ENCODE measurements around the gene SFXN3.

The SFXN3 gene

GRCh38 chr10:101036726-101037125, 5.7 kb downstream of the SFXN3 start:
- no peak for DNase-seq

DNA sequence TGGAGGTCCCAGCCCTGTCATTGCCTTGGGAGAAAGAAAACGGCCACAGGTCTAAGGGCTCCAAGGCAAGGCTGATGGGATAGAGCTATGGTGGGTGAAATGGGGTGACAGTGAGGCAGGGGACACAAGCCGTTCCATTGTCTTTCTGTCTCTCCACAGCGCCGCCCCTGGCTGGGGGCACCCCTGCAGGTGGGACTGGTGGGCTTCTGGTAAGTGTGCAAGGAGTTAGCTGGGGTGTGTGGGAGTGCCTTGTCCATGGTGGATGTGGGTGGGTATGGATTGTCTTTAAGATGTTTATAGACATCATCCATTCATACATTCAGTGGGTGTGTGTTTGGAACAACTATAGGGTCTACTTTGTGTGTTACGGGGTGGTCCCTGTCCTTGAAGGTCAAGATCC, 7.5 kb downstream of the SFXN3 start:
- DNase-seq: no peak

DNA sequence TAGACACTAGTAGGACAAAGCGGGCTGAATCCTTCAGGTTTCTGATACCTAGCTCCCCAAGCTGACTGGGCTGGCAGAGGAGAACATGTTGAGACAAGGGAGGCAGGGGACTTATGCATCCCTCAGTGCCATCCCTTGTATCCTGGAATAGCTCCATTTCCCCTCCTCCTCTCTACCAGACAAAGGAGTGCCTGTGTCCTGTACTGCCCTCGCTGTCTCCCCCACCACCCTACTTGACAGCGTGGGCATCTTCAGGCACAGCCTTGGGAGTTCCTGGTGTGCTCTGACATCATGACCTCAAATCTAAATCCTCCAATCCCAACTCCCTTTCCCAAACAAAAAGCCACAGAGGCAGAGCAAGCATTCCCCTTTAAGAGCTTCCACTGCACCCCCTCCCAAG, 9.0 kb downstream of the SFXN3 start:
- DNase-seq: no peak

DNA sequence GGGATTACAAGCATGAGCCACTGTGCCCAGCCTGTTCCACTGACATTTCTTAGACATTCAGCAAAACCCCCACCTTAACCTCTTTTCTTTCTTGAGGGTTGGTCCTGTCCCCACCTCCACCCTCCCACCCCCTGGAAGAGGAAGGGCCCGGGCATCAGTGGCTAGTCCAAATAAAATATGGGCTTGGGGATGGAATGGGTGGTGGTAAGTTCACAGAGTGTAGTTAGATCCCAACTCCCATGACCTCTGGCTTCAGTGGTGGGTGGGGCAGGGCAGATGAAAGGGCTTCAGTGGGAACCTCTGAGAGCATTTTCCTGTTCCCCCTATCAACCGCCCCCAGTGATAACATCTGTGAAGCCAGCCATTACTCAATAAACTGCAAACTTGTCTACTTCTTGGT, 9.8 kb downstream of the SFXN3 start:
- no peak for DNase-seq

GRCh38 chr10:101041252-101041761, 10.3 kb downstream of the SFXN3 start:
- peak; percentile 77 for DNase-seq

DNA sequence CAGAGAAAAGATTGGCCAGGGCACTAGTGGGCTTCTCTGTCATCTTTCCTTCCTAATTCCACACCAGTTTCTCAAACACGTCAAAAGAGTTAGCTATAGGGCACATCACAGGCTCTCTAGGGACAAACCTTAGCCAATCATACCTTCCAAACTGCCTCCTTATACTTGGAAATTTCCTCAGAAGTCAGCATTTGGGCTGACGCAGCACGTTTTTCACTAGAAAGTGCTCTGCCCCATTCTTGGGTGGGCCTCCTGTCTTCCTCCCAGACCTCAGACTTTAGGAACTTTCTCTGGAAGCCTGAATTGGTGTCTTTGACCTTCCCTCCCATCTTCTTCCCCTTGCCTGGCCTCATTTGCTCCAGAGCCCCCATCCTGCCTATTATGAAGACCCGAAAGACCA, 11.1 kb downstream of the SFXN3 start:
- no peak for DNase-seq

GRCh38 chr10:101042667-101043362, 11.8 kb downstream of the SFXN3 start:
- DNase-seq: peak; percentile 92

DNA sequence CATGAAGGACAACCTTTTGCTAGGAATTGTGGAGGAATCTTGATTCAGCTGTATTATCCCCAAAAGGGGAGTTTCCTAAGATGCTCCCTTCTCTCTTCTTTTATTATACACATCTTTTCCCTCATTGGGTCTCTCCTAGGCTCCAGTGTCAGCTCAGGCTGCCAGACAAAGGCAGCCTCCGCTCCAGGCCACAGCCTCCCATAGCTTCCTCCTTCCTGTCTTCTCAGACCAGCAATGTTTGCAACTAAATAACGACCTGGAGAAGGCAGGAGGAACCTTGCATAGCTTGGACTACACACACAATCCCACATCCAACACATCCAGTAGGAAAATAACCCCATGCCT, 12.3 kb downstream of the SFXN3 start:
- no peak for DNase-seq

GRCh38 chr10:101044117-101044516, 13.1 kb downstream of the SFXN3 start:
- no peak for DNase-seq

GRCh38 chr10:101046332-101047238, 15.6 kb downstream of the SFXN3 start:
- DNase-seq: no peak

- DNase-seq: no peak
Measured at GRCh38 chr10:101047268-101047667, 16.2 kb downstream of the SFXN3 start.

DNA sequence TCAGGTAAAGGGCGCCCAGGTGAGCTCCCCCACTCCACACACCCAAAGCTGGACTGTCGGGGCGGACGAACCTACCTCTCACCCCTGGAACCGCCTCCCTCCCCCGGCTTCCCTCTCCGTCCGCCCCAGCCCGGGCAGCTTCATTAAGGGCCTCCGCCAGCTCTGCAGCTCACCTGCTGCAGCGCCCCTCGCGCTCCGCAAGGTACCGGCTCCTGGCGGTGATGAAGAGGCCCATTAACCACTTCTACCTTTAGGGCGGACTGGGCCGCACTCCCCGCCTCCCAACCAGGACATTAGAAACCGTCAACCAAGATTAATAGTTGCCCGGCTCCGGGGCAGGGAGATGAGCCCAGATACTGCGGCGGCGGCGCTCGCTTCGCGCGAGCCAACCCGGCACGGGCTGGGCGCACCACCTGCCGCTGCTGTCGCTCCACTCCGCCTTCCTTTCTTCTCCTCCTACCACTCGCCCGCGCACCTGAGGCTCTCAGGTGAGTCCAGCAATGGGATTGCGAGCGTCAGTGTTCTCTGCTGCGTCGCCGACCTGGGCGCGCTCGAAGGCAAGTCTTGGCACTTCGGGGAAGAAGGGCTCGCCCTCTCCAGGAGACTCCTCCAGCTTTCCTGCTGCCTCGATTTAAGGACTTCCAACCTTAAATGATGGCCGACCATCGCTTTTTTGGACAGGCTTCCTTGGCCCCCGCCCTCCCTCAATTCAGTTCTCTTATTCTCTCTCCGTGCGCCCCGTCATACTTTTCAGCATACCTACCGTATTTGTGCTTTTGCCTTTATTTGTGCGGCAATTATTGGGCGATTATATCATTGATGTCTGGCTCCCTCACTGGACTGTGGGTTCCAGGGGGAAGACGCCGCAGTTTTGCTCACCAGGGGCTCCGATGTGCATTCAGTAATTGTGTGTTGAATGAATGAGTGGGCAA, 17.2 kb downstream of the SFXN3 start:
- no peak for DNase-seq

DNA sequence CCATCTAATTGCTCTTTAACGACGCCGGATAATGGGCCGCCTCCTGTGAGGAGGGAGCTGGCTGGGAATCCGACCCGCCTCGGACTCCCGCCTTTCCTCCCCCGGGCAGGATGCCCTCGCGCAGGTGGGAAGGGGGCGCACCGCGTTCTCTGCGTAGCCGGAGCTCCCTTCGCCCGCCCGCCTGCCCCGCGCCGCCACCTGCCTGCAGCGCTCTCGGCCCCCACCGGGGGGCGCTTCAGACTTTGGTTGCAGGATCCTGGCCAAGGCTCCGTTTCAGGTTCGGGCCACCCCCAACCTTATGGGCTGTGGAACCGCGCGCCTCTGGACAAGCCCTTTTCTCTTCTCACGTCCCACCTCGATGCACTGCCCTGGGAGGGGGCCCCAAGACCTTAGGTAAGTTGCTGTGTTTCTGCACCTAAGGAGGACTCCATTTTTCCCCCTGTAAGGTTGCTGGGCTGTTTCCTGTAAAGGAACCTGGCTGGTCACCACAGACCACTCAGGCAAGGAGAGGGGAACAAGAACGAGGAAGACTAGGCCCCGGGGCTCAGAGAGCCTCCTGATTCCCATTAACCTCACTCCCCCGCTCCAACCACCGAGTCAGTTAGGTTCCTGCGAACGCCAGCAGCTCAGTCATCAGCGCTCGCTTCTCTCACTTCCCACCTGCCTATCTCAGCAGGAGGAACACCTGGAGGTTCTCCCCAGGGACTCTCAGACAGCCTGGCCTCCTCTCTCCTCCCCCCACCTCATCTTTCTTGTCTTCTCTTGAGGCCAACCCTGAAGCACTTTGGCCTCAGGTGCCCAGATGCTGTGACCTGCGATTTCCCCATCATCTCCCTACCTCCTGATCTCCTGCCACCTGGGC, 19.4 kb downstream of the SFXN3 start:
- DNase-seq: peak; percentile 82

- DNase-seq: no peak
Measured at GRCh38 chr10:101052285-101052684, 21.3 kb downstream of the SFXN3 start.

DNA sequence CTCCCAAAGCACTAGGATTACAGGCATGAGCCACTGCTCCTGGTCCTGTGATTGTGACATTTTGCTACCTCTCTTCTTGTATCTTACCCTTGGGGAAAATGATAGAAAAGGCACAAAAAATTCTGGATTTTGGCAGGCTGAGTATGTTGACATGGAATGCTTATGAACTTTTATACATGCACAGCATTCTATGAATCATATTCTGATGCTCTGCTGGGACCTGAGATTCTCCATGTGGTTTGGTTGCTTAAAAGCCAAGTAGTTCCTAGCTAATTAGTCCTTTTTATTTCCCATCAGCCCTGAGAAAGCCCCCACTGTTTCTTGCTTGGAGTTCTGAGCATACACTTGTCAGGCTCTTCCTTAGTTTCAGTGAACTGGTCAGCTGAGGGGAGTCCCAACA, 22.5 kb downstream of the SFXN3 start:
- no peak for DNase-seq

GRCh38 chr10:101054351-101054750, 23.3 kb downstream of the SFXN3 start:
- DNase-seq: no peak

DNA sequence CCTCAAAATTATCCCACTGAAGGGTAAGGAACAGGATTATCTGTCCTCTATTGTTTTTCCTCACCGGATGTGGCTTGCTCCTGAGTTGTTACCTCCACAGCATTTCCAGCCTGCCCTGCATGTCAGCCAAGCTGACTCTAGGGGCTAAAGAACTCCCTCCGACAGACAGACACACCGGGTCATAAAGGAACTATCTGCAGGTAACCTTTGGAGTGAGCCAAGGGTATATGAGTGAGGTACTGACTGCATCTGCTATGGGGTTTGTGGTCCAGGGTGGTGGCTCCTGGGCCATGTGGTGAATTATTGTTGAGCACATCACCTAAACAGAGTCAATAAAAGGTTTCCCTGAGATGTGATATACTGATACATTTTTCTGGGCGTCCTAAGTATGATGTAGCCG, 23.8 kb downstream of the SFXN3 start:
- DNase-seq: no peak

DNA sequence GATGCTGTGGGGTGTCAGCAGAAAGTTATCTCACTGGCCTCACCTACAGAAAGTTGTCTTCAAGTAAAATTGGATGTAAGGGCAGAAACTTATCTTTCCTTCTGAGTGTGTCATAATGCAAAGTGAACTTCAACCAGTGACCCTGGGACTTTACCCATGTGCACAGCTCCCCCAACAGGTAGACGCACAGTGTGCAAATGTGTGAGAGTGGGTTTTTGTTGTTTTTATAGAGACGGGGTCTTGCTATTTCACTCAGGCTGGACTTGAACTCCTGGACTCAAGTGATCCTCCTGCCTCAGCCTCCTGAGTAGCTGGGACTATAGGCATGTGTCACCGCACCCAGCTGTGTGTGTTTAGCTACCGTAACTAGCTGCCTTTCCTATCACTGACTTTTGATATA, 24.4 kb downstream of the SFXN3 start:
- DNase-seq: no peak

GRCh38 chr10:101056365-101057151, 25.5 kb downstream of the SFXN3 start:
- DNase-seq: no peak

DNA sequence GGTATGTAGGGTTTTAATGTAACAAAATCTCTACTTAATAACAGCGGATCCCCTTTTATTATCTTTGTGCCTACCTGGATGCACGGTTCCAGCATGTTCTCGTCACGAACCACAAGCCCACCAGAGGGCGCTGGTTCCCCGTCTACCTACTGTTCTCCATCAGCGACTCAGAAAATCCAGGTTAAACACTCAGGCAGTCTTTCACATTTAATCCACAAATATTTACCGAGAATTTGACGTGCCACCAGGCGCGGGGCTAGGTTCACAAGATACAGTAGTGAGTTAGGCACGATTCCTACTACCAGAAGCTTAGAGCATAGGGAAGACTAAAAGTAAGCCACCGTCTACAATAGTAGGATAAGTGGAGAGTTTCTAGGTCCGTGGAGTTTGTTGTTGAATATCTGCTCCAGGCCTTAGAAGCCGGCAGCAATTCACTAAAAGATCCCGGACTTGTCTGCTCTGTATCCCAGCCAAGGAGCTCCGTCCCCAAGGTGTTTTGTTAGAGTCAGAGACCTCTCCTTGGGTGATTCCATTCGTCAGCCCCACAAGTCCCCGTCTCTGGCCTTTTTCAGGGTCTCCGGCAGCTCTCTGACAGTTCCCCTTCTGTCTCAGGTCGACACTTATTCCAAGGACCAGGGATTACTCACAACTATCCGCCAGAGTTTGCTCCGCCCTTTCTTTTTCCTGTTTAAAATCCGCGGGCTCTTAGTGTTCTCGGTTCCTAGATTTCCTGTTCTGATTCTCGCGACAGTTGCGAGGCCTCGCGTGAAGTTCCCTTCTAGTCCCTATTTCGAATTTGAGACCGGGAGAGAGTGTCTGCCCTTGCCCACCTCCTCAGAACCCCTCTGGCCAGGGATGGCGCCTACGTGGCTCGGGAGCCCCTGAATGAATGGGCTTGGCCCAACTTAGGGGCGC, 29.3 kb downstream of the SFXN3 start:
- DNase-seq: peak; percentile 89
